Suppressor macrophage treated with lipopolysaccharide for 1 hour (primary cell): ENCODE measurements around the gene ZNF681.
"Not testable (repeated sequence)": the region's sequence is repeated elsewhere in the genome, so short reads cannot be mapped to it uniquely, and the experiment has no call there.

ENCODE experiments used
- DNase-seq, 3 donors: peaks; one replicate each; pipeline ENCODE4 v3.0.0-alpha.2; 2020 to 2022

The ZNF681 gene

GRCh38 chr19:23772675-23773063 lies 14.0 kb upstream of the ZNF681 start:
- no peak for DNase-seq

DNA sequence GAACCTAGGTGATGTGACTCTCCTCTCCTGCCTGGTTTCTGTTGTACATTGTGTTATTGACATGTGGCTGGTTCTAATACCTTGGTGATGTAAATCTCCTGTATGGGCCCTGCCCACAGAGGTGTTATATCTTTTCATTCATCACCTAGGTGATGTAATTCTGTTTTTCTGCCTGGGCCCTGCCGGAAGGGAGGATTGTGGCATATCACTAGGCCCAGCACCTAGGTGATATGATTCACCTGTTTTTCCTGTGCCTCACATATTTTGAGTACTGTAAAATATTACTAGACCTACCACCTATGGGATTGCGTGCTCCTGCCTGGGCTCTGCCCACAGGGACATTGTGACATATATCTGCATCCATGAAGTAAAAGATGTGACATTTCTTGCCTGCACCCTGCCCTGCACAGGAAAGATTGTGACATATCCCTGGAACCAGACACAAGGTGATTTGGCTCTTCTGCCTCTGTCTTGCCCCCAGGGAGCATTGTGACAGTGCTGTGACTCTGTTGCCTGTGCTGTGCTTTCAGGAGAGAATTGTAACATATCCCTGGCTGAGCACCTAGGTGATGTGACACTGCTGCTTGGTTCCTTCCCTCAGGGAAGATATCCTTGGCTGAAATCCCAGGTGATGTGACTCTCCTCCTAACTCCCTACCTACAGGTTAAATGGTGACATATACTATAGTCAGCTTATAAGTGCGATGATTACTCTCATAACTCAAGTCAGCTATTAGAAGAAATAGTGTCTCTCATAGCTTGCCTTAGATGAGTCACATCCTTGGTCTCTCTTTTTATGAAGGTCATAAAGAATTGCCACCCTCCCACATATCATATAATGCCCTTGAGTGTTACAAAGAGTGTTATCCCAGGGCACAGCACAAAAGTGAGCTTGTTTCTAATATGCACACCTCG lies 13.3 kb upstream of the ZNF681 start:
- DNase-seq: no peak

- DNase-seq: no peak
Observed at GRCh38 chr19:23771316-23771715, 12.6 kb upstream of the ZNF681 start.

DNA sequence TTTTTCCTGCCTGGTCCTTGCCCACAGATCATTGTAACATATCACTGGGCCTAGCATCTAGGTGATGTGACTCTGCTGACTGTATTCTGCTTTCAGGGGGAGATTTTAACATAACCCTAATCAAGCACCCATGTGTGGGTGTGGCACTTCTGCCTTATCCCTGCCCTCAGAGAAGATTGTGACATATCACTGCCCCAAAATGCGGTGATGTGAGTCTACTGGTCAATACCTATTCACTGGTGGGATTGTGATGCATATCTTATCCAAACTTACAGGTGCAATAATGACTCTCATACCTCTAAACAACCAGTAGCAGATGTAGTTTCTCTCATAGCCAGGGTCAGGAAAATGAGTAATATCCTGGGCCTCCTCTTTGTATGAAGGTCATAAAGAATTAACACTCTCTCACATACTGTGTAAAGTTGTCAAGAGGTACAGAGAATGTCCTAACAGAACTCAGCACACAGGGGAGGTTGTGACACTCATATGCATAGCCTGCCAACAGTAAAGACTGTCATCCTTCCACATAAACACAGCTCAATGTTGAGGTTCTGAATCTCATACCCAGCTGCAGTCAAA lies 12.1 kb upstream of the ZNF681 start:
- no peak for DNase-seq

DNA sequence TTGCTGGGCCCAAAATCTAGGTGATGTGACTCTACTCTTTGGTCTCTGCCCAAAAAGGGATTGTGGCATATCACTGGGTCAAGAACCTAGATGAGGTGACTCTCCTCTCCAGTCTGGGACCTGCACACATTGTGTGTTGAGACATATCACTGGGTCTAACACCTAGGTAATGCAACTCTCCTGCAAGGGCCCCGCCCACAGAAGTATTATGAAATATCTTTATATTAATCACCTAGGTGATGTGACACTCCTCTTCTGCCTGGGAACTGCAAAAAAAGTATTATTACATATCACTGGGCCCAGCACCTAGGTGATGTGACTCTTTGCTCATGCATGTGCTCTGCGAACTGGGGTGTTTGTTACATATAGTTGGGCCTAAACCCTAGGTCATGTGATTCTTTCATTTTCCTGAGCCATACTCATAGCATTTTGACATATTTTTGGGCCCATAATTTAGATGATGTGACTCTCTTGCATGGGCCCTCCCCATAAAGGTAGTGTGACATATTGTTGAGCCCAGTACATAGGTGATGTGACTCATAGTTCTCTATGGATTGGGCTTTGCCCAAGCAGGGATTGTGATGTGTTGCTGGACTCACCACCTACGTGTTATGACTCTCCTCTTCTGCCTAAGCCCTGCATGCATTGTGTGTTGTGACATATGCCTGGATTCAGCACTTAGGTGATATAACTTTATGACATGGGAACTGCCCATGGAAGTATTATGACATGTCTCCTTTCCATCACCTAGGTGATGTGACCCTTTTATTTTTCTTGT lies 11.2 kb upstream of the ZNF681 start:
- no peak for DNase-seq

DNA sequence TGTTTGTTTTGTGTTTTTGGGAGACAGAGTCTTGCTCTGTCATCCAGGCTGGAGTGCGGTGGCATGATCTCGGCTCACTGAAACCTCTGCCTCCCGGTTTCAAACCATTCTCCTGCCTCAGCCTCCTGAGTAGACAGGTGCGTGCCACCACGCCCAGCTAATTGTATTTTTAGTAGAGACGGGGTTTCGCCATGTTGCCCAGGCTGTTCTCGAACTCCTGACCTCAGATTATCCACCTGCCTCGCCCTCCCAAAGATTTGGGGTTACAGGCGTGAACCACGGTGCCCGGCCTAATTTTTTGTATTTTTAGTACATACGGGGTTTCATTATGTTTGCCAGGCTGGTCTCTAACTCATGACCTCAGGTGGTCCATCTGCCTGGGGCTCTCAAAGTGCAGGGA lies 8.3 kb upstream of the ZNF681 start:
- no peak for DNase-seq

DNA sequence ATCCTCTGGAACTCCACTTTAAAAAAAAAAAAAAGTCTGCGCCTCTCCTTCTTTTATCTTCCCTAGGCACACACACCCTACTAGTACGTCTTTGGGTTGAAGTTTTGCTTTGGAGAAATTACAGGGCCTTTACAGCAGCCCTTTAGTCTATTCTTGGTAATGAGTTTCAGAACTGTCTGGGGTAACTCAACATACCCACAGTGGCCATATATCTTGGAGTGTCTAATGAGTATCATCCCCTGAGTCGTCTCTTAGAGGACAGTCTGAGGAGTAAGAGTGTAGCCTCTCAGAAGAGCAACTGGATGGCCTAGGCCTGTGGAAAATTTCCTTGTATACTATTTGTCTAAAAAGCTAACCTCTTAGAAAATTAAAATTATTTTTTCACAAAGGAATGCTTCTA lies 6.1 kb upstream of the ZNF681 start:
- no peak for DNase-seq

- DNase-seq: peak; percentile 33 to 45 (median 42)
Observed at GRCh38 chr19:23762884-23763711, 4.4 kb upstream of the ZNF681 start.

- no peak for DNase-seq
Observed at GRCh38 chr19:23762548-23762883, 3.8 kb upstream of the ZNF681 start.

DNA sequence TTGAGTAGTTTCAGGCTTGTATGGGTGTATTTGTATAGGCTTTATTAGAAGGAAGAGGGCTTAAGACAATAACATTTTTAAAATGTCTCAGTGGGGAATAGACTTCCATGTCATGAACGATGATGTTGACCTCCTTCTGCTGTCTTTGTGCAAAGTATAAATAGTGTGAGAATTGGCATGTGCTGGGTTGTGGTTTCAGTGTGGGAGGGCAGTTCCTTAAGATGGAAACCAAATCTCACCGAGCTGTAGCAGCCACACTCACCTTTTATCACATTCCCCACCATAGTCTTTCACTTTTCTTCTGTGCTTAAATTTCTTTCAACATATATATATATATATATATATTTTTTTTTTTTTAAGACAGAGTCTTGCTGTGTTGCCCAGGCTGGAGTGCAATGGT lies 1.6 kb upstream of the ZNF681 start:
- not testable (repeated sequence) for DNase-seq

DNA sequence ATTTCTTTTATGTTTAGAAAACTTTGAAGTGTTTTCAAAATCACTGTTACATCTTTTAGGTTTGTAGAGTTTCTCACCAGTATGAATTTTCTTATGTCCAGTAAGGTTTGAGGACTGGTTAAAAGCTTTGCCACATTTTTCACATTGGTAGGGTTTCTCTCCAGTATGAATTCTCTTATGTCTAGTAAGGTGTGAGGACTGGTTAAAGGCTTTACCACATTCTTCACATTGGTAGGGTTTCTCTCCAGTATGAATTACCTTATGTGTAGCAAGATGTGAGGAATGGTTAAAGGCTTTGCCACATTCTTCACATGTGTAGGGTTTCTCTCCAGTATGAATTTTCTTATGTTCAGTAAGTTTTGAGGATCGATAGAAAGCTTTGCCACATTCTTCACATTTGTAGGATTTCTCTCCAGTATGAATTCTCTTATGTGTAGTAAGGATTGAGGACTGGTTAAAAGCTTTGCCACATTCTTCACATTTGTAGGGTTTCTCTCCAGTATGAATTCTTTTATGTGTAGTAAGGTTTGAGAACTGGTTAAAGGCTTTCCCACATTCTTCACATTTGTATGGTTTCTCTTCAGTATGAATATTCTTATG lies 15.0 kb downstream of the ZNF681 start:
- DNase-seq: not testable (repeated sequence)

GRCh38 chr19:23730729-23731465 lies 27.8 kb downstream of the ZNF681 start:
- not testable (repeated sequence) for DNase-seq

DNA sequence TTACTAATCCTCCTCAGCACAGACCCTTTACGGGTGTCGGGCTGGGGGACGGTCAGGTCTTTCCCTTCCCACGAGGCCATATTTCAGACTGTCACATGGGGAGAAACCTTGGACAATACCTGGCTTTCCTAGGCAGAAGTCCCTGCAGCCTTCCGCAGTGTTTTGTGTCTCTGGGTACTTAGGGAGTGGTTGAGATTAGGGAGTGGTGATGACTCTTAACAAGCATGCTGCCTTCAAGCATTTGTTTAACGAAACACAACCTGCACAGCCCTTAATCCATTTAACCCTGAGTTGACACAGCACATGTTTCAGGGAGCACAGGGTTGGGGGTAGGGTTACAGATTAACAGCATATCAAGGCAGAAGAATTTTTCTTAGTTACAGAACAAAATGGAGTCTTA lies 34.5 kb downstream of the ZNF681 start:
- DNase-seq: not testable (repeated sequence)

GRCh38 chr19:23718802-23719201 lies 39.9 kb downstream of the ZNF681 start:
- DNase-seq: no peak

DNA sequence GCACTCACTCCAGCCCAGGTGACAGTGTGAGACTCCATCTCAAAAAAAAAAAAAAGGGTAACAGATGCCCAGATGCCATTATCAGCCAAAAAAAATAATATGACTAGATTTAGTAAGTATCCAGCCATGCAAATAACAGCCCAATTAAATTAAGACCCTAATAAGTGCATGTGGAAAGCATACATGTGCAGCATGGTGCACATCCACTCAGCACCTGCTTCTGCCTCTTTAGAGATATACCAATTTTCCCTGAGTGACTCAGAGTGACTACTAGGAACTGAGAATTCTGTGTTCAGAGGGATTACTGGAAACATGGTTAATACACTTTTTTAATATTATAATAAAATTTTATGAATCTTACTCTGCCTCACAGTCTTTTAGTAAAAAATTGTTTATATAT lies 41.9 kb downstream of the ZNF681 start:
- no peak for DNase-seq

GRCh38 chr19:23709347-23709746 lies 49.3 kb downstream of the ZNF681 start:
- no peak for DNase-seq

- DNase-seq: no peak
Observed at GRCh38 chr19:23706657-23707056, 52.0 kb downstream of the ZNF681 start.

- no peak for DNase-seq
Observed at GRCh38 chr19:23699521-23699860, 59.2 kb downstream of the ZNF681 start.

- DNase-seq: no peak
Observed at GRCh38 chr19:23698711-23699520, 59.8 kb downstream of the ZNF681 start.

DNA sequence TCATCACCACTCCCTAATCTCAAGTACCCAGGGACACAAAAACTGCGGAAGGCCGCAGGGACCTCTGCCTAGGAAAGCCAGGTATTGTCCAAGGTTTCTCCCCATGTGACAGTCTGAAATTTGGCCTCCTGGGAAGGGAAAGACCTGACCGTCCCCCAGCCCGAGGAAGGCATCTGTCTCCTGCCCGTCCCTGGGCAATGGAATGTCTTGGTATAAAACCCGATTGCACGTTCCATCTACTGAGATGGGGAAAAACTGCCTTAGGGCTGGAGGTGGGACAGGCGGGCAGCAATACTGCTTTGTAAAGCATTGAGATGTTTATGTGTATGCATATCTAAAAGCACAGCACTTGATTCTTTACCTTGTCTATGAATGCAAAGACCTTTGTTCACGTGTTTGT lies 65.8 kb downstream of the ZNF681 start:
- DNase-seq: not testable (repeated sequence)
